Forelimb muscle (tissue), 1 donor: ENCODE data around the gene SERPINA3. TPM values are rescaled to one million over a fixed set of nuclear protein-coding genes. Genes with fewer than 3 reads are reported as not detected.
"Not testable (repeated sequence)": the region's sequence is repeated elsewhere in the genome, so short reads cannot be mapped to it uniquely, and the experiment has no call there.

Source experiments
- DNase-seq: peaks from one replicate; pipeline ENCODE4 v3.0.0-alpha.2; 2013; ENCODE audit warnings: low read depth
- polyA plus RNA-seq: library from polyadenylated mRNA; unstranded; fragments of 120-200 nt; gene quantifications from one replicate; pipeline ENCODE4 v1.2.1, GENCODE V29; 2013; ENCODE audit not compliant: insufficient read length

Gene SERPINA3
- polyA plus RNA-seq, 1 donor = not detected

DNA sequence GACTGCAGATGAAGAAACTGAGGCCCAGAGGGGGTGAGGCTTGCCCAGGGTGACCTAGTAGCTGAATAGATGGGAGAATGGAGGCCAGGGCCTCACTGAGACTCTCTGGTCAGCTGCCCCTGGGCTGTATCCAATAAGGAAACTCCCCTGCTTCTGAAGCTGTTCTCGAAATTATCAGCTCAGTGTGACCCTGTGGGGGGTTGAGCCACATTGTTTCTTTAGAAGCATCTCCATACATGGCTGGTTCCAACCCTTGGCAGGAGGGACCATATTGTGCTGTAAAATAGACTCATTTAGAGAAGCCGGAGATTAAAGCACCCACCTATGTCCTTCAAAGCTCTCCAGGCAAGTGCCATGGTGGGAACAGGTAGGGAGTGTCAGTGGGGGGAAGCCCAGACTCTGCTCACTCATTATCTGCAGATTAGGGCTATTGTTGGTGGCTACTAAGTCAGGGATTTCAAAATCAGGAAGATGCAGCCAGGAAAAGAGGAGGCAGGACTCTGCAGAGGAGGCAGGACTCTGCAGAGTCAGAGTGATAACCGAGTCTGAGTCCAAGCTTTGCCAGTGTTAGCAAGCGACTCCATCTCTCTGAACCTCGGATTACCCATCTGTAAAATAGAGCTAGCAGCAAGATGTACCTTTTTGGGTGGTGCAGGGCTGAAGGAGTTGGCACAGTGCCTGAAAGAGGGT, 27.5 kb upstream of the SERPINA3 start:
- DNase-seq = no peak

DNA sequence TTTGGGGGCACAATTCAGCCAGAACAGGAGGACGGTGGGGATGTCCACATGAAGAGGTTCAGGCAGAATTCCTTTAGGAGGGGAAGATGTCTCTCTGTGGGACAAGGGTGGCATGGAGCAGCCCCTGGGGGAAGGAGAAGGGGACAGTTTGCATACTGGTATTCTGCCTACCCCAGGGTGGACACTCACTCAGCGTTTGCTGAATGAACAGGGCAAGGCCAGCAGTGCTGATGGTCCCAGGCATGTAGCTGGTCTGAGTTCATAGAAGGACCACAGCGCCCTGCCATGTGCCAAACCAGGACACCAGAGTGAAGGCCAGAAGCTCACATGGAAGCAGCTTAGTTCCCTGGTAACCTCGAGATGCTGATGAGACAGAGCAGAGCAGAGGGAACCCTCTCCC, 25.6 kb upstream of the SERPINA3 start:
- DNase-seq = no peak

DNA sequence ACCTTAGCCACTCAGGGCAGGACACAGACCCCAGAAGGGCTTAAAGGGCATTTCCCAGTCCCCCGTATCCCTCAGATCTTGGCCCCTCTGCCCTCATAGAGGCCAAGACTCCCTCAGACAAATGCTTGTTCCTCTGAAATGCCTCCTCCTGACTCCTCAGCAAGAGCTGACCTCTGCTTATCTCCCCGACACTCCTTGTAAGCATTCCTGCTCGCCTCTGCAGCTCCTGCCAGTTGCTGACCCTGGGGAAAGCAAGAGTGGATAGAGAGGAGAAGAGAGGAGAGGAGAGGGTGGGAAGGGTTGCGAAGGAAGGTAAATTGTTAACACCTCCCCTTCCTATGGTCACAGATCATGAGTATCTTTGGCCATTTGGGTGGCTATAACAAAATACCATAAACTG, 23.9 kb upstream of the SERPINA3 start:
- no peak for DNase-seq

DNA sequence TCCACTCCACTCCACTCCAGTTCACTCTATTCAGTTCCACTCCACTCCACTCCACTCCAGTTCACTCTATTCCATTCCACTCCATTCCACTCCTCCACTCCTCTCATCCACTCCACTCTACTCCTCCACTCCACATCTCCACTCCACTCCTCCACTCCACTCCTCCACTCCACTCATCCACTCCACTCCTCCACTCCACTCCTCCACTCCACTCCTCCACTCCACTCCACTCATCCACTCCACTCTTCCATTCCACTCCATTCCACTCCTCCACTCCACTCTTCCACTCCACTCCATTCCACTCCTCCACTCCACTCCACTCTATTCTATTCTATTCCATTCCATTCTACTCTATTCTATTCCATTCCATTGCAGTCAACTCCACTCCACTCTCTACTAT, 21.1 kb upstream of the SERPINA3 start:
- DNase-seq = no peak

DNA sequence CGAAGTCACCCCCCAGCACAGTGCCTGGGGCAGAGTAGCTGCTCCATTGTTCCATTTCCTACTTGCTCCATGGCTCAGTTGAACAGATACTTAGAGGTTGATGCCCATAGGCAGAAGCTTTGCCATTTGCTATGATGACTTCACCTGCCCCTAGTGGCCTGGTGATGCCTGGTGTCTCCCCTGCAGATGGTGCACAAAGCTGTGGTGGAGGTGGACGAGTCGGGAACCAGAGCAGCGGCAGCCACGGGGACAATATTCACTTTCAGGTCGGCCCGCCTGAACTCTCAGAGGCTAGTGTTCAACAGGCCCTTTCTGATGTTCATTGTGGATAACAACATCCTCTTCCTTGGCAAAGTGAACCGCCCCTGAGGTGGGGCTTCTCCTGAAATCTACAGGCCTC, 20.3 kb upstream of the SERPINA3 start:
- no peak for DNase-seq

DNA sequence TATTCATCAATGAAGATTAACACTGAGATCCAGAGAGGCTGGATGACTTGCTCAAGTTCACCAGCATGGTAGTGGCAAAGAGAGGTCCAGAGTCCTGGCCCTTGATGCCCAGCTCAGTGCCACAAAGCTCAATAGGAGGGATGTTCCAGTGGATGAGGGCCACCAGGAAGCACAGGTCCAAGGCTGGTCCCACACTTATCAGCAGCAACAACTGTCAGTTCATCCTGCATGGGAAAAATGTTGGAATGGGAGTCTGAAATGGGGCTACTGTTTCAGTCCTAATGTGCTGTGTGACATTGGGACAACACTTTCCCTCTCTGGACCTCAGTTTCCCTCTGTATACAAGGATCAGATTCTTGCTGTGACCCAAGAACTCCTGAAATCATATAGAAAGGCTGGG, 19.7 kb upstream of the SERPINA3 start:
- DNase-seq = no peak

DNA sequence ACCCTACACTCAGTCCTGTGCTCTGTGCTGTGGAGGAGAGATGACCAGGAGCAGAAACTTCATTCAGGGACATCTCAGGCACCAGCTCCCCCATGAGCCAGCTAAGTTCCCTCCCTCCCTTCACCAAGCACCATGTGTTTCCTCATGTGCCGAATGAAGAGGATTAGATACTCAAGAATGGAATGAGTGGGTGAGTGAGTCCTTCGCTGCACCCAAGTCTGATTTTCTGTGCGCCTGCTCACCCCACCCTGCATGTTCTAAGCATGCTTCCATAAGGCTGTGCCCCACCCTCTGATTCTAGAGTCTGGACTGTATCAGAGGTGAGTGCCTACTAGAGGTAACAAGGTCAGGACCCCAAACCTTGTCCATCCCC, 18.8 kb upstream of the SERPINA3 start:
- no peak for DNase-seq

DNA sequence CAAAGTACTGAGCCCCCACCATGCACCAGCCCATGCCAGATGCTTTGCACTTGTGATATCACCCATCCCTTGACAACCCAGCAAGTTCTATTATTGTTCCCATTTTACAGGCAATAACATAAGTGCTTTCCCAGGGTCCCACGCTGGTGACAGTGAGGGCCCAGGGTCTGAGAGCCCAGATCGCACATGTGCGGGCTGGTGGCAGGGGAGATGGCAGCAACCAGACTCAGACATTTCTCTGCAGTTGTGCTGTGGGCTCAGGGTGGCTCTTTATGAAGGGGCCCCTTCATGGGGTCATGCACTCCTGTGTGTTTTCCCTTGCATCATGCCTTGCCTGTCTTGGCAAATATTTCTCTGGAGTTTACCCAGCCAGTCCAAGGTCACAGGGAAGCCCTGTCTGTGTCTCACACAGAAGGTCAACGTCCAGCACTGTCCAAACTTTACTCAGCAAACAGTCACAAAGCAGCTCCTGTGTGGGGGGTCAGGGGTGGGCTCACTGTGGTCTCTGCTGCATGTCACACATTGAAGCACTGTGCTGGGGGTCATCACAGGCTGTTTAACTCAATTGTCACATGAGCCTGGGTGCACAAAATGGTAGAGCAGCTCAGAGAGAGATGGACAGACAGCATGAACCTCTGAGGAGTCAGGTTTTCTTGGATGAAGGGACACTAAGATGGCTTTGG, 18.3 kb upstream of the SERPINA3 start:
- no peak for DNase-seq

DNA sequence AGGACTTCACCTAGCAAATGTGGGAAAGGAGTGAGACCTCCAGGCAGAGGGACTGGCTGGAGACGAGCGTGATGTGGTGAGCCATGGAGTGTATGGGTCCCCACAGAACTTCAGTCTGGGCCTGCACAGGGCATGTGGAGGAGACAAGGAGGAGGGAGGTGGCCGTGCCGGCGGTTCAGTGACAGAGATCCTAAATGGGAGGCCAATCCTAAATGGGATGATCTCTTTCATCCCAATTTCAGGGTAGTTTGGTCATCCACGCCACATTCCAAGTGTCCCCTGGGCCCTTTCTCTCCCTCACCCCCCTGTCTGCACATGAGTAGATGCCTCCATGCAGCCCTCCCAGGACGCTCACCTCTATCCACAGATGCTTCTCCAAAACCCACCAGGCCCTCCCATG, 17.8 kb upstream of the SERPINA3 start:
- no peak for DNase-seq

DNA sequence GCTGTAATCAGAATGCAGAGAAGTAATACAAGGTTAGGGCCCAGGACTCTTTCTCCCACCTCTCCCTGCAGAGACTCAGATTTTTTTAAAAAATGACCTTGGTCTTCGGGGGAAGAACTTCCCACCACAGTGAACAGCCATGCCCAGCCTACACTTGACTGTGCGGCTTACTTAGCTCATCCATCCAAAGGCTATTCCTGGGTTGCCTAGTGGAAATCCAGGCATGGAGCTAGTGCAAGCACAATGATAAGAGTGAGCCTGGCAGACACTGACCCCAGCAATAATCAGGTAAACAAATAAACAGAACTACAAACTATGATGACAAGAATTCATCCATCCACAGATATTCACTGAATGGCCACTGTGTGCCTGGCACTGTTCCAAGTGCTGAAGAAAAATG, 16.3 kb upstream of the SERPINA3 start:
- DNase-seq = no peak

DNA sequence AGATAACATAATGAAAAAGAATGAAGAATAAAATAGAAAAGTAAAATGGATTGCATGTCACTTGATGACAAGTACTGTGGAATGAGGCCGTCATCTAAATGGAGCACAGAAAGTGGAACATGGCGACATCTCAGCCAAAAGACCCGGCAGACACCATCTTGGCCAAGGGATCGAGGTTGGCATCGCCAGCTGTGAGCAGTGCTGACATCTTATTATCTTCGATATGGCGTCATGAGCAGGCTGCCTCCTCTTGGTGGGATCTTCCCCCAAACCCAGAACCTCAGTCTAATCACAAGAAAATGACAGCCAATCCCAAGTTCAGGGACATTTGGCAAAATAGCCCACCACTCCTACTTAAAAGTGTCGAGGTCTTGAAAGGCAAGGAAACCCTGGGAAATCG, 15.8 kb upstream of the SERPINA3 start:
- no peak for DNase-seq

DNA sequence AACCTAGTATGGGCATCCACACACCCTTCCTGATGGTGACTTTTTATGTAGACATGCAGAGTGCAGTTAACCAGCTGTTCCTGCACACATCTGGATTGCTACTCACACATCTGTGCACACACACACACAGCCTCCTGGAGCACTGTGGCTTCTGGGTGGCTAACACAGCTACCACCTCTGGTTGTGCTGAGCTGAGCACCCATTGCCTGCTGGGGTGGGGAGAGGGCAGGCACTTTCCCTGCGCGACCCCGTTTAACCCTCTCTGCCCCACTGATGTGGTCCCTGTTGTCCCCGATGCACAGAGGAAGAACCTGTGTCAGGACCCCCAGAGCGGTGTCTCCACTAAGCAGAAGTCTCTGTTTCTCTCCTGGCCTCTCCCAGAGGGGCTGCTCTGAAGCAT, 14.4 kb upstream of the SERPINA3 start:
- DNase-seq = no peak

DNA sequence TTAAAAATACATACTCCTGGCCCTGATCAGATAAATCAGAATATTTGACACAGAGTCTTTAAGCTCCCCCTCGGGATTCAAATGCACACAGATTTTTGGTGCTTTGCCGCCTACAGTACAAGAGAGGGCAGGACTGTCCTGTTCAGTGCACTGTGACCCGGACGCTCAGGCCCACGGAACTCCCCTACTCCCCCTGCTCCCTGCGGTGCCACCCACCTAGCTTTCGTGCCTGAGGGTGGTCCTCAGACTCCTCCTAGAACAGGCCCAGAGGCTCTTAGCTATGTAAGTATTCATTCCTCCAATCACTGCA, 13.7 kb upstream of the SERPINA3 start:
- DNase-seq = no peak

DNA sequence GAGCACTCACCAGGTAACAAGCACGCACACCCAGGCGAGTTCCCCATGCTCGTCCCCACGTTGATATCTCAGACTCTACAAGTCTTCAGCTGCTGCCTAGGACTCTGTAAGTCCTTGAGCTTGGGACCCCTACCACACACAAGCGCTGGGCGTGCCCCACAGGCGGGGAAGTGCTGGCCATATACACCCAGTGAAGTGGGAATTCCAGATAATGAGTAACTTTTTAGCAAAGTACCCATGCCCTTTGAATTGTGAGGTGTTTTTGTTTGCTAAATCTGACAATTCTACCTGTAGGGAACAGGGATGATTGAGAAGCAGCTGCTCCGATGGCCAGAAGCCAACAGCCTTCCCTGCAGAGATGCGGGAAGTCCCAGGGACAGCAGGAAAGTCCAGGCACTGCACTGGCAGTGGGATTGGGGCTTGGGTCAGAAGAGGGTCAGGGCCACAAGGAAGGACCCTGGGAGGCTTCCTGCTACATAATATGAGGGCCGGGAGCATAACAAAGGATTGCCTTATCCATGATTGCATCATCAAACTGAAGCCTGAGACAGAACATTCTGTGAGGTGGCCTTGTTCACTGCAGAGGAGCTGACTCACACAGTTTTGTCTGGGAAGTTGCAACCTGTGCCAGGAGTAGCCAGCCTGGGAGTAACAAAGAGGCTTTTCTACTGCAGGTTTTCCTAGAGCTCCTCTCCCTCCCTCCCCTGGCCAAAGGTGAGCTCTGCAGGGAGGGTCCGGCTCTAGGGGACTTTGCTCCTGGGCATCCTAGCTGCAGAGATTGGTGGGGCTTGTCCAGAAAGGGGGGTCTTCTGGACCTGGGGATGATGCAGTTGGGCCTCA, 13.2 kb upstream of the SERPINA3 start:
- no peak for DNase-seq

DNA sequence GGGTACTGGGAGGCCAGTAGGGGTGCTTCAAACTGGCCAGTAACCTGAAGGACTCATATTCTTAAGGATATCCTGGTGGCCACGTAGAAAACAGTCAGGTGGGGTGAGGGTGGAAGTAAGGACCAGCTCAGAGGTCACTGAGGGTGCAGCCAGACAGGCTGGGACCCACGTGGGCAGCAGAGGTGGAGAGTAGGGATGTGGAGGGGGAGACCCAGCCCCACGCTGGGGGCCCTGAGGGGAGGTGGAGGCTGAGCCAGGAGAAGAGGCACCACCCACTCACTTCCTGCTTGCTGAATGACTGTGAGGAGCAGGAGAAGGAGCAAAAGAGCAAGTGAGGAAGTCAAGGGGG, 12.6 kb upstream of the SERPINA3 start:
- no peak for DNase-seq

DNA sequence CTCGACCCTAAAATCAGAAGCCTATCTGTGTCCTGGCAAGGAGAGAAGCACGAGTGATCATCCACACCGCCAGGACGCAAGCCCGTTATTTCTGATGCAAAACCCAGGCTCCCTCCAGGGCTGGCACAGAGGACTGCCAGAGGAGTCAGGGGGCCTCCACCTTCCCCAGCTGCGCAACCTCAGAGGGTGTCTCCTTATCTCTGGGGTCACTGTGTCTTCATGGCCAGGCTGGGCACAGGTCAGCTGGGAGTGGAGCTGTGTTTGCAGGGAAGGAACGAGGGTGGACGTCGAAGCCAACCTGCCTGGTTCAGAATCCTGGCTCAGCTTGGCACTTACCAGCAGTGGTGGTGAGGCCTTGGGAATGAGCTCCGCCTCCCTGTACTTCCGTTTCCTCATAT, 12.0 kb upstream of the SERPINA3 start:
- DNase-seq = no peak

DNA sequence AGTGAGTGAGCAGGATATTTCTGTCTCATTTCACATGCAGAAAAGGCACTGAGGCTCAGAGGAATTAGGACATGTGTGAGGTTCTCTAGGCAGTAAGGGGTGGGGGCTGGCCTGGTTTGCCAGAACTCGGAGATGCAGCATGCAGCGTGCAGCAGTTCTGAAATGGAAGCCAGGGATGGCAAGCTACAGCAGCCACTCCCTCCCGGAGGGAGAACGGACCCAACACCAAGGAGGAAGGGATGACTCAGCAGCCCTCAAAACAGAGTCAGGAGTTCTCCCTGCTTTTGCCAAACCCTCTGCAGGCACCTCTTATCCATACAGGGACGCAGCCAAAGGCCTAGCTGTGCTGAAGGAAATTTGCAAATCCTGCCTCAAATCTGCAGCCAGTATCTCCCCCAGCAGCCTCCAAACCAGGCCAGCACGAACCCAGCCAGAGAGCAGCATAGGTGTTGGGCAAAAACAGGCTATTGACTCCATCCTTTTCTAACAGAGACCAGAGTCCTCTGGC, 10.3 kb upstream of the SERPINA3 start:
- peak; percentile 16 for DNase-seq

DNA sequence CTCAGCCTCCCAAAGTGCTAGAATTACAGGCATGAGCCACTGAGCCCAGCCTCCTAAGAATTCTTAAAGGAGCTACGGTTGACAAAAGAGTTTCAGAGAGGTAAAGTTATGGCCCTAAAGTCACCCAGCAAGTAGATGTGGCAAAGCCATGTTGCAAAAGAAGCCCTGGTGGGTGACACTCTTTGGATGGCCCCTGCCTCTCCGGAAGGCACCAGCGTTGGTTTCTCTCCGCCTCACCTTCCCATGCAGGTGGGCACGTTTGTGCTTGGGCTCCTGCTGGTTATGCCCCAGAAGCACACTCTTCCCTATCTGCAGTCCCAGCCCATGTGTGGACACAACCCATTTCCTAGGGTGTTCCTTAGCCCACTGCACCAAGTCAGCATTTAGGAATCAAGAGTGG, 9.5 kb upstream of the SERPINA3 start:
- no peak for DNase-seq

DNA sequence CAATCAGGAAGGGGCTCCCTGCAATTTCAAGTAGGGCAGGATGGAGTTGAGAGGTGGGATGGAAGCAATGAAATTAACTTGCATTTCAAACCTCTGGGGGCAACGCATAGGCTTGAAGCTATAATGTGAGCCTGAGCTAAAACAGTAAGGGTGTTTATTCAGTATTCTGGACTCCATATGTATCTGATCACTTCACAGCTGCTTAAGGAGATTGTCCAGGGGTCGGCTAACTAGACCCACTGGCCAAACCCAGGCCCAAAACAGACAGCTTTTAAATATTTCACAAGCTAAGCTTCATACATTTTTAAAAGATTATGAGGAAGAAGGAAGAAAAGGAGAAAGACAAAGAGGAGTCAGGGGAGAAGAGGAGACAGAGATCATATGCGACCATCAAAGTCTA, 6.8 kb upstream of the SERPINA3 start:
- DNase-seq = no peak

DNA sequence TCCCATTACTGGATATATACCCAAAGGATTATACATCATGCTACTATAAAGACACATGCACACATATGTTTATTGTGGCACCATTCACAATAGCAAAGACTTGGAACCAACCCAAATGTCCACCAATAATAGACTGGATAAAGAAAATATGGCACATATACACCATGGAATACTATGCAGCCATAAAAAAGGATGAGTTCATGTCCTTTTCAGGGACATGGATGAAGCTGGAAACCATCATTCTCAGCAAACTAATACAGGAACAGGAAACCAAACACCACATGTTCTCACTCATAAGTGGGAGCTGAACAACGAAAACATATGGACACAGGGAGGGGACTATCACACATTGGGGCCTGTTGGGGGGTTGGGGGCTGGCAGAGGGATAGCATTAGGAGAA, 3.2 kb upstream of the SERPINA3 start:
- not testable (repeated sequence) for DNase-seq

DNA sequence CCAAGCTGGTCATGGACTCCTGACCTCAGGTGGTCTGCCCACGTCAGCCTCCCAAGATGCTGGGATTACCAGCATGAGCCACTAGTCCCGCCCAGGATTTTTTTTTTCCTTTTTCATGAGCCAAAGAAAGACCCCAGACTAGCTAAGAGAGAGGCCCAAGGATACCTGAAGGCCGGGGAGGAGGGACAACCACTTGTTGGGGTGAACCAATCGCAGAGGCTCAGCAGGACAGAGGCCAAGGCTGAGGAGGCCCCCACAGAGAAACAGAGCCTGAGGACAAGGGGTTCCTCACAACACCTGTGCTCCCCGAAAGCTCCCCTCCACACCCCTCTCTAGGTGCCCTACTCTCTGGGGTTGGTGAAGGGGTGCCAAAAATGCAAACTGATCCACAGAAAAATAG, 1.0 kb upstream of the SERPINA3 start:
- DNase-seq = no peak

DNA sequence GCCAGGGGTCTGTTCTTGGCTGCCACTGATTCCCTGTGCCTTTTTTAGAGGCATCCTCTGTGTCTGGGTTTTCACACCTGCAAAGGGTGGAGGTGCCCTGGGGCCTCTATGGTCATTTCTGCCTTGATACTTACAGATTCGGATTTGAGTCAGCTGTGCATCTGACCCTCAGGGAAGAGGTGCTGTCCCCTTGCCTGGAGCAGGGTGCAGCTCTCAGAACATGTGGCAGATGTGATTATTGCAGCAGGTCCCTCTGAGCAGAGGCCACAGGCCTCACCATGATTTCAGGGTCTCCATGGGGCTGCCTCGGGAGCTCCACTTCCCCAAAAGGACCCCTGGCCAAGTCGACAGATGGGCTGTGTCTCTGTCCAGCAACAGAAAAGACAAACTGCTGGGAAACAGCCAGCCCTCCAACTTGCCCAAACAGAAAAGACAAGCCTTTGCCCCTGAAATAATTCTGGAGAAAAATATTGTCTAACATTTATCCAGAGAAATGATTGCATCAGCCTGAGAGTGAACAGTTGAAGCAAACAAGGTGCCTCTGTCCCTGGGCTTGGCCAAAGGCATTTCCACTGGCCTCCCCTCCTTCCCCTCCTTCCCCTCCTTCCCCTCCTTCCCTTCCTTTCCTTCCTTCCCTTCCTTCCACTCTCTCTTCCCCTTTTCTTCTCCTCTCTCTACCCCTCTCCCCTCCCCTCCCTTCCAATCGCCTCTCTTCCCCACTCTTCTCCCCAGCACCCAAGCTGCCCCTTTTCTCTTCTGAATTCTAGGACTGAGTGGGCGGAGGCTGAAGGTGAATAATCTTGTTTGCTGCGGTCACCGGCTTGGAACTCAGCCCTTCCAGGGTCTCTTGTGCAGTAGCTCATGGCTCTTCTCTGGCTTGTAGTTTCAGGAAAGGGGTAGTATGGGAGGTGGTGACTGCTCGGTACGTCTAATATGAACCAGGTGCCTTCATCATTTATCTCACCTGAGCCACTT, 676 bp downstream of the SERPINA3 start:
- no peak for DNase-seq
